ENCODE measurements around the gene SLC4A5.
"Not testable (repeated sequence)": the region's sequence is repeated elsewhere in the genome, so short reads cannot be mapped to it uniquely, and the experiment has no call there.

Gene SLC4A5

DNA sequence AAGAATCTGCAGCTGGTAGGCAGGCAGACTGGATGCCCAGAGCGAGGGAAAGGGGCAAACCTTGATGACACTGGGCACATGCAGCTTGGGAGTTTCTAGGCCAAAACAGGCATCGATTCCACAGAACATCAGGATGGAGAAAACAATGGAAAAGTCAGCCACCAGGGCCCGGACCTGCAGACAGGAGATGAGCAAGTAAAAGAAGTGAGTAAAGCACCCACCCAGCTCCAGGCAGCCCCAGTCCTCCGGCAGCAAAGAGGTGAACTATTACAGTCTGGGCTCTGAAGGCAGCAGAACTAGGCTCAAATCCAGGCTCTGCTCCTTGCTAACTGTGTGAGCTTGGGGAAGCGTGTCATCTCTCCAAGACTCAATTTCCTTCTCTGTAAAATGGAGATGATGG lies 108.2 kb downstream of the SLC4A5 start:
- DNase-seq (ENCODE audit: low read depth in 2 of 2, low spot score in 1 of 2): no peak

DNA sequence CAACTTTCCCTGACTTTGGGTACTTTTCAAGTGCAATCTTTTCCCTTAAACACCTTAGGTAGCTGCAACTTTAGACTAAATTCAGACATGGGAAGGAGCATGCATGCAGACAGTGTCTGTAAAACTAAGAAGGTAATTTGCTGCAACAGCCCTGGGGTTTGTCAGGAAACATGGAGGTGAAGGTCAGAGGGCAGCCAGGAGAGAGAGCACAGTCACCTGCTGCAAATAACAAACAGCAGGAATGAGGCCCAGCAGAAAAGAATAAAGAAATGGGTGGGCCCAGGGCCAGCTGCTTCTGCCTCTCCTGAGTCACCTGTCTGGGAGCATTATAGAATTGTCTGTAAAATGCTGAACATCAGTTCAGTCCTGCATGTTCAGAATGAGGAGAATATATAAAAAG lies 109.6 kb downstream of the SLC4A5 start:
- DNase-seq (ENCODE audit: low read depth in 2 of 2, low spot score in 1 of 2): no peak

GRCh38 chr2:74232426-74232825 lies 110.8 kb downstream of the SLC4A5 start:
- DNase-seq (ENCODE audit: low read depth in 2 of 2, low spot score in 1 of 2): no peak

- DNase-seq (ENCODE audit: low read depth in 2 of 2, low spot score in 1 of 2): not testable (repeated sequence)
Measured at GRCh38 chr2:74229865-74230264, 113.4 kb downstream of the SLC4A5 start.

DNA sequence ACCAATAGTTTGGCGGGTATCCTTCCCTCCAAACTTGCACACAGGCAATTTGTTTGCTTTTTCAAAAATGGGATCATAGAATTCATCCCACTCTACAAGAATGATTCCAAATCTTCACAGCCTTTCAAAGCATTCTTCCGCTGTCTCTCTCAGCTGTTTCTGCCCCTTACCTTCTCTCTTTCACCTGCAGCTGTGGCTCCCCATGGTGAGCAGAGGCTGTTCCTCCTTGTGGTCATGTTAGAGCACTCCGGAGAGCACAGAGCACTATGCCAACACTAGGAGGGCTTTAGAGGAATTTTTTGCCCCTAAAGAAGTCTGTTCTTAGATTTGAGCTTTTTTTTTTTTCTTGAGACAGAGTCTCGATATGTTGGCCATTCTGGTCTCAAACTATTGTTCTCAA lies 114.4 kb downstream of the SLC4A5 start:
- no peak for DNase-seq (ENCODE audit: low read depth in 2 of 2, low spot score in 1 of 2)

- DNase-seq (ENCODE audit: low read depth in 2 of 2, low spot score in 1 of 2): no peak
Measured at GRCh38 chr2:74227646-74228045, 115.6 kb downstream of the SLC4A5 start.

GRCh38 chr2:74226648-74227213 lies 116.5 kb downstream of the SLC4A5 start:
- no peak for DNase-seq (ENCODE audit: low read depth in 2 of 2, low spot score in 1 of 2)

DNA sequence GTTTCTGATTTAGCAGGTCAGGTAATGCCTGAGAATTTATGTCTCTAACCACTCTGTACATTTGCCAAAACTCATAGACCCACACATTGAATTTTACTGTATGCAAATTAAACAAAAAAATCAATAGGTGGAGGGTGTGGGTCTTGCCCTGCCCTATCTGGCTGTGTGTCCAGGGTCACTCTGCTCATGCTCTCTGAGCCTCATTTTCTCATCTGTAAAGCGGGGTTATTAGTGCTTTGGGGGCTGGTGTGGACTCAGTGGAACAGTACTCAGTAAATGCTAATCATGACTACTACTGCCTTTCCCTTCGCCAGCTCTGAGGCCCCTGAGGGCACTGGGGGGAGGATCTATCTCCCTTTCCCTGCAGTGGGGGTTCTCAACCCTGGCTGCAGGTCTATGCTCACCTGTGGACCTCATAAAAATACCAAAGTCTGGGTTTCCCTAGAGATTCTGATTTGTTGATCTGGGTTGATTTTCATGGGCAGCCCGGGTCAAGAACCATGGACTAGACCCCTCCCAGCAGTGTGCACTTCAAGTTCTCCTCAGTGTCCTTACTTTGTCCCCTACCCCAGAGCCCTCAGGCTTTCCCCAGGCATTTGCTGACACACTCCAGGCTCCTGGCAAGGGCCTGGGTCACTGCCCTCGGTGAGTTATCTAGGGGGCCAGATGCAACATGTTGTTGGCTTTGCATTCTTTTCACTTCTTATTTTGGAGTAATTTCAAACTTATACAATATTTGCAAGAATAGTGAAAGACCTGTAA lies 117.3 kb downstream of the SLC4A5 start:
- no peak for DNase-seq (ENCODE audit: low read depth in 2 of 2, low spot score in 1 of 2)

DNA sequence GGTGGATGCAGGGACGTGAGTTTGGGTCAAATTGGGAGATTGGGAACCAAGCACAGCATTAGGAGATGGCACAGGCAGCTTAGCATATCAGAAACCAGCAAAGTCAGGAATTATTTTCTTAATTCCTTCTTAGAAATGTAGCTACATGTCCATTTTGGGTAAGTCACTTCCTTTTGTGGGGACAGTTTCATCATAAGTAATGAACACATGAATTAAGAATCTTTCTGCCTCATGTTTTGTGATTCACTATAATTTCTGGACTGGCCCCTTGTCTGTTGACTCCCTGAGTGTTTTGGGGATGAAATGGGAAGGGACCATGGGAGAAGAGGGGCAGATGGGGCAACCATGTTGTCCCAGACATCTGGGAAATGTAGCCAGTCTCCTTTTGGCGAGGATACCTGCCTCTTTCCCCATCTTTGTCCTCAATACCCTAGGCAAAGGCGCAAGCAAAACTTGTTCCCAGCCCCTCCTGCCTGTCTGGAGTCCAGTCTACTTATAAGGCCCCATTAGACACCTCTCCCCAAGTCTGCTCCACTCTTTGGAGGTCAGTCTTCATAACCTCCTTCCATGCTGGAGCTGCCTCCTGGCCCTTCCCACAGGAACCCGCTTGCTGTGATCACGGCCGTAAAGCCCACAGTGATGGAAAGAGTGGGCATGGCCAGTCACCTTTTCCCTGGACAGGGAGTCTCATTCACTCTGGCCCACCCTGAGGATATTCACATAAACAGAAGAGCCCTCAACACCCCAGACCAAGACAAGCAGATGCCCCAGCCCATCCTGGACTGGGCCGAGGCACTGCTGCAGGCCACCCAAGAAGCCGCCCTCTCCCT lies 119.1 kb downstream of the SLC4A5 start:
- no peak for DNase-seq (ENCODE audit: low read depth in 2 of 2, low spot score in 1 of 2)

DNA sequence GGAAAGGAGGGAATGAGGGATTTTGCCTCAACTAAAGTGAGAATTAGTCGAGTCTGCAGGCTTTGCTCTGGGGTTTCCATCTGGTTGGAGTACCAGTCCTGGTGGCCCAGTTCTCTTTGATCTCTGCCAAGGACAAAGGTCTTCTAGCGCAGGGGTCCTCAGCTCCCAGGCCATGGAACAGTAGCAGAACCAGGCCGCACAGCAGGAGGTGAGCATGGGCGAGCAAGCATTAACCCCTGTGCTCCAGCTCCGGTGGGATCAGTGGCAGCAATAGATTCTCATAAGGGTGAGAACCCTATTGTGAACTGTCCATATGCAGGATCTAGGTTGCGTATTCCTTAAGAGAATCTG lies 120.9 kb downstream of the SLC4A5 start:
- no peak for DNase-seq (ENCODE audit: low read depth in 2 of 2, low spot score in 1 of 2)

DNA sequence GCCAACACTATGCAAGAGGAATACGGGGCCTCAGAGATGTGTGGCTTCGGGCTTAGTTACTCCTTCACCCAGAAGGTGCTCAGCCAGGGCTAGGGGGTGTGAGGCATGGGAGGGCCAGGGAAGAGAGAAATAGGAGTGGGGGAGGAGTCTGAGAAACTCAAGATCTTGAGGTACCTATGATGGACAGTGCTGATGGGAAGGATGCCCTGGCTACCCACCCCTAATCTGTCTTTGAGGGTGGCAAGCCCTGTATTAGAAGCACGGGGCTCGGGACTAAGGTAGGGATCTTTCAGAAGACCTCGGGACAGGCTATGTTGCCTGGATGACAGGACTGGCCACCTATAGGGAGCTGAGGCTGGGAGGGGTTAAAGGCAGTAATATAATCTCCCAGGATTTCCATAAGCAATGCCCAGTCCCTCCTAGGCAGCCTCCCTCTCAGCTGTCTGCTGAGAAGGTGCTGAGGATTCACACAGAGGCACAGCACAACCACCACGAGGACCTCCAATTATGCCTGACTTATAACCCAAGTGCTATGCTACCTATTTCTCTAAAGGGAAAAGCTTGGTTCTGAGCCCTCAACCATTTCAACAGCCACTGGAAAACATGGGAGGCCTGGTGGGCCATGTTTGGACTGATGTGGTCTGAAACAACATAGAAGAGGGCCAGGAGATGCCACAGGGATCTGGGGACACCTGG lies 121.5 kb downstream of the SLC4A5 start:
- no peak for DNase-seq (ENCODE audit: low read depth in 2 of 2, low spot score in 1 of 2)

DNA sequence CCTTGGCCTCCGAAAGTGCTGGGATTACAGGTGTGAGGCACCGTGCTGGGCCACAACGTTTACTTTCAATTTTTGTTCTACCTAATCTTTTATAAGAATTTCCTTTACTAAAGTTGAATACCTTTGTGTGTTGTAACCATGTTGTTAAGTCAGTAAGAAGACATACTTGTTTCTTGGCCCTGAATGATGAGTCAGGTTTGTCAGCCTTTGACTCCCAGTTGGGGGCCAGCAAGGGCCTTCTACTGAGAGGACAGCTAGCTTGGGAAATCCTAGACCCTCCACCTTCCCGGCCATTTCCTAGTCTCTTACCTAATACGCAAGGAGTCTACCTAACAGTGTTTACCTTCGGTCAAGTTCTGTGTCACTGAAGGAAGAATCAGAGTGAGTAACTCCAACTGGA lies 122.1 kb downstream of the SLC4A5 start:
- DNase-seq (ENCODE audit: low read depth in 2 of 2, low spot score in 1 of 2): no peak

- DNase-seq (ENCODE audit: low read depth in 2 of 2, low spot score in 1 of 2): no peak
Measured at GRCh38 chr2:74219846-74220486, 123.2 kb downstream of the SLC4A5 start.

DNA sequence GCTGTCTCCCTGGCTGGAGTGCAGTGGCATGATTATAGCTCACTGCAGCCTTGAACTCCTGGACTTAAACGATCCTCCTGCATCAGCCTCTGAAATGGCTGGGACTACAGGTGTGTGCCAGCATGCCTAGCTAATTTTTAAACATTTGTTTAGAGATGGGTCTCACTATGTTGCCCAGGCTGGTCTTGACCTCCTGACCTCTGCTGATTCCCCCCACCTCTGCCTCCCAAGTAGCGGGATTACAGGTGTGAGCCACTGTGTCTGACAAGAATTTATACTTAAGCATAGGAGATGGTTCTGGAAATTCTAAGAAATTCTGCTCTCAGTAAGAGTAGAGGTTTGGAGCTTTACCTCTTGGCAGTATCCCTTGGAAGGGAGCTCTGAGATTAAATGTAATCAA lies 126.6 kb downstream of the SLC4A5 start:
- DNase-seq (ENCODE audit: low read depth in 2 of 2, low spot score in 1 of 2): no peak

DNA sequence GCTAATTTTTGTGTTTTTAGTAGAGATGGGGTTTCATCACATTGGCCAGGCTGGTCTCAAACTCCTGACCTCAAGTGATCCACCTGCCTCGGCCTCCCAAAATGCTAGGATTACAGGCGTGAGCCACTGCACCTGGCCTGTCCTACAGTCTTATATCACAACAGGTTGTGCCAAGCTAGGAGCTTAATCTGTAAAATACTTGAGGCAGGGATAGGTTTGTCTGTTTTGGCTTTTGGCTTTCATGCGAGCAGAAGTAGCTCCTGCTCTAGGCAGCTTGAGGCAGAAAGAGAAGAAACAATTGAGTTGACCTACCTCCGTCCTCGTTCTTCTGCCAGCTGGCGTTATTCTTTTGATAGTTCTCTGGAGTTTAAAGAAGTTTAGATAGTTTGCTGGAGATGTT lies 127.4 kb downstream of the SLC4A5 start:
- not testable (repeated sequence) for DNase-seq (ENCODE audit: low read depth in 2 of 2, low spot score in 1 of 2)

GRCh38 chr2:74212702-74213410 lies 130.4 kb downstream of the SLC4A5 start:
- no peak for DNase-seq (ENCODE audit: low read depth in 2 of 2, low spot score in 1 of 2)

DNA sequence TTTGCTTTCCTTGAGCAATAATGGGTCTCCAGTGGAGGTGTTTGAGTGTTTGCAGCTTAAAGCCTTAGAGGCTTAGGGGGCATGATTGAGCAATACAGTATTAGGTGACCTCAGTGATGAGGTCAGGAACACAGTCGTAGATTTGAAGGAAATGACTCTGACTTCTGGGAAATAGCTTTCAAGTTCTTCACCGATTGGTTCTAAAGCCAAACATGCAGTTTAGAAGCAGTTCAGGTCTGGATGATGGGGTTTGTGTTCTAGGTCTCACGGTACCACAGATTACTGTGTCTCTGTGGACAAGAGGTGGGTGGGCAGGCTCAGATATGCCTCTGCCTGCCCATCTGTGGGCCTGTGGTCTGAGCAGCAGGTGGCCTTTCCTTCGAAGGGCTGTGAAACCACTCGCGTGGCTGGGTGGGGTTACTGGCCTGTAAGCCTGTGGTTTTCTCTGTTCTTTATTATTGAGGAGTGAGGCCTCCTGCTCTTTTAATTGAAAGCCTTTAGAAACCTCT lies 137.0 kb downstream of the SLC4A5 start:
- no peak for DNase-seq (ENCODE audit: low read depth in 2 of 2, low spot score in 1 of 2)

GRCh38 chr2:74205596-74205995 lies 137.6 kb downstream of the SLC4A5 start:
- DNase-seq (ENCODE audit: low read depth in 2 of 2, low spot score in 1 of 2): no peak

DNA sequence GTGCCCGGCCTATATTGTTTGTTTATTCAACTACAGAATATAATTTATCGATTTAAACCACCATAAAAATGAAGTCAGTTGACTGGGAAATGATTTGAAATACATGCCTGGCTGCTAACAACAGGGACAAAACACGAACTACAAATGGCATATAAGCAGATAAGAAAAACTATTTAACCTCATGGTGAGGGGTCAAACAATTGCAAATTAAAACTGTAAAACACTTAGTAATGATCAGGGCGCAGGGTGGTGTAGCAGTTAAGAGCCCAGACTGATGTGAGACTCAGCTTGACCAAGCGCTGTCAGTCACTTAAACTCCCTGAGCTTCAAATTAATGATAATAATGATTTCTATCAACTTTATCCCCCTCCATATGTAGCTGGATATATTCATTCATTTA lies 138.1 kb downstream of the SLC4A5 start:
- no peak for DNase-seq (ENCODE audit: low read depth in 2 of 2, low spot score in 1 of 2)

DNA sequence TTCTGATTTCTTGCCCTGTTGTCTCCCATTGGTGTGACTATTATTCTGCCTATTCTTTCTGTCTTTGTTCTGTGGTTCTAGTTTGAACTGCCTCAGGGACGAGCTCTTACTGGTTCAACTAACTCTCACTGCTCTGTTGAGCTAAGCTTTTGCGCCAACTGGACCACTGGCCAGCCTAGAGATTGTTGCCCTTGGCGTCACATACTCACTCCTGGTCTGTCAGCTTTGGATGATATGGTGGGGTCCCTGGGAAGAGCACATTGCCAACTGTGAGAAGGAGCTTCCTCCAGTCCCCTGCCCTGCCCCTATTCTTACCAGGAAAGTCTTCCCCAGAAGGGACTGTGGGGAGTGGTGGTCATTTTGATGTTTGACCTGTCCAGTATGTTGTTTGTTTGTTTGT lies 138.8 kb downstream of the SLC4A5 start:
- no peak for DNase-seq (ENCODE audit: low read depth in 2 of 2, low spot score in 1 of 2)

All from stimulated activated CD8-positive, alpha-beta memory T cell treated with anti-CD3 and anti-CD28 coated beads, Interleukin-4, amount 100 ng/mL, for 1 hour (primary cell).